ENCODE data around the gene TBC1D22A. TPM values are rescaled to one million over a fixed set of nuclear protein-coding genes. Genes with fewer than 3 reads are reported as not detected.

TBC1D22A gene
- total RNA-seq, 1 donor from 2014 or later, result 23.2 TPM

DNA sequence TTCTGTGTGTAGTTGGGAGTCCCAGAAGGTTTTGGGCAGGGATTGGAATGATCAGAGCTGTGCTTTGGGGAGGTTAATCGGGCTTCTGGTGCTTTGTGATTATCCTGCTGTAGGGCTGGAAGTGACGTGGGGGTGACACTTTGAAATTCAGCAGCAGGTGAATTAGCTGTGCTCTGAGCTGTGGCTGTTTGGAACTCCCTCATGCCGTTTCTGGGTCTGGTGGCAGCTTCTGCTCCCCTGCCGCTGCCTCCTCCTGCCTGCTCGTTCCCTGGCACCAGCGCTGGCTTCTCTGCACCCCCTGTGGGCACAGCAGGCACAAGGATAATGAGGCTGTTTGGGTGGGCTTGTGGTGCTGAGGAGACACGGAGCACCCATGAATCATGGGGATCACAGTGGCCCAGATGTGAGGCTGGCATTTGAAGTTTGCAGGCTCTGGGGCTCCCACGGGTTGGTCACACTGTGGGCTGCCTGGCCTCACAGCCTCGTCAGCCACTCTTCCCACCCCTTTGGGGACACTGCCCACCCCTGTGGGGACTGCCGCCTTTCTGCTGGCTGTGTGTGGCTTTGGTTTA, 49.7 kb downstream of the TBC1D22A start:
- DNase-seq (ENCODE audit: low spot score, unreplicated experiment), result no peak
- H3K4me3 Mint-ChIP-seq (ENCODE audit: low read depth), result no peak overlapping the region
- no peak overlapping the region for H3K27ac Mint-ChIP-seq
- H3K4me1 Mint-ChIP-seq (ENCODE audit: low read depth), result peaks cover 26% of the 10 kb centered on the region
- no peaks in the 10 kb centered on the region for H3K9me3 Mint-ChIP-seq (ENCODE audit: low read depth)
- H3K27me3 Mint-ChIP-seq, result no peaks in the 10 kb centered on the region
- TF ChIP-seq, protein P1, sequence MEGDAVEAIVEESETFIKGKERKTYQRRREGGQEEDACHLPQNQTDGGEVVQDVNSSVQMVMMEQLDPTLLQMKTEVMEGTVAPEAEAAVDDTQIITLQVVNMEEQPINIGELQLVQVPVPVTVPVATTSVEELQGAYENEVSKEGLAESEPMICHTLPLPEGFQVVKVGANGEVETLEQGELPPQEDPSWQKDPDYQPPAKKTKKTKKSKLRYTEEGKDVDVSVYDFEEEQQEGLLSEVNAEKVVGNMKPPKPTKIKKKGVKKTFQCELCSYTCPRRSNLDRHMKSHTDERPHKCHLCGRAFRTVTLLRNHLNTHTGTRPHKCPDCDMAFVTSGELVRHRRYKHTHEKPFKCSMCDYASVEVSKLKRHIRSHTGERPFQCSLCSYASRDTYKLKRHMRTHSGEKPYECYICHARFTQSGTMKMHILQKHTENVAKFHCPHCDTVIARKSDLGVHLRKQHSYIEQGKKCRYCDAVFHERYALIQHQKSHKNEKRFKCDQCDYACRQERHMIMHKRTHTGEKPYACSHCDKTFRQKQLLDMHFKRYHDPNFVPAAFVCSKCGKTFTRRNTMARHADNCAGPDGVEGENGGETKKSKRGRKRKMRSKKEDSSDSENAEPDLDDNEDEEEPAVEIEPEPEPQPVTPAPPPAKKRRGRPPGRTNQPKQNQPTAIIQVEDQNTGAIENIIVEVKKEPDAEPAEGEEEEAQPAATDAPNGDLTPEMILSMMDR (IDR thresholded peaks at IDR 0.05; ENCODE audit: unreplicated experiment), result no peak
- H3K36me3 Mint-ChIP-seq (ENCODE audit: insufficient read depth), result peaks cover 15% of the 10 kb centered on the region

DNA sequence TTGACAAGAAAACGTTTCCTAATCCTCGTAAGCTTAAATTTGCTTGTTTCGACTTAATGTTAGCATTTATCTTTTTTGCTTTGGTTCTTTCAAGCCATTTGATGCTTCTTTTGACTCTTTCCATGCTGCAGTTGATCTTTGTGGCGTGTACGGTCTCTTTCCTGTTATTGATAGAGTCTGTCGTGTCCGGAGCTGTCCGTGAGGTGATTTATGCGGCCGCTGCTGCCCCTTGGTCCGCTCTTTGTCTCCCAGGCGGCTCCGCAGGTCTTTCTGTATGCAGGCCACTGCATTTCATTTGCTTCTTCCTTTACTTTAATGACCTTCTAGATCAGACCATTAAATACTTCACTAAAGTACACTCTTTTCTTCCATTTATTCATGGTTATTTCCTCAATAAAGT, 50.3 kb downstream of the TBC1D22A start:
- TF ChIP-seq, protein P1 (IDR thresholded peaks at IDR 0.05; ENCODE audit: unreplicated experiment), result no peak
- DNase-seq (ENCODE audit: low spot score, unreplicated experiment), result no peak
- Mint-ChIP-seq H3K4me1 (ENCODE audit: low read depth) (peaks cover 26% of the 10 kb centered on the region), H3K36me3 (ENCODE audit: insufficient read depth) (peaks cover 19% of the 10 kb centered on the region), H3K4me3 (ENCODE audit: low read depth) (no peak overlapping the region), H3K9me3 (ENCODE audit: low read depth) (peaks cover 2% of the 10 kb centered on the region), H3K27ac (no peak overlapping the region), H3K27me3 (no peaks in the 10 kb centered on the region)

DNA sequence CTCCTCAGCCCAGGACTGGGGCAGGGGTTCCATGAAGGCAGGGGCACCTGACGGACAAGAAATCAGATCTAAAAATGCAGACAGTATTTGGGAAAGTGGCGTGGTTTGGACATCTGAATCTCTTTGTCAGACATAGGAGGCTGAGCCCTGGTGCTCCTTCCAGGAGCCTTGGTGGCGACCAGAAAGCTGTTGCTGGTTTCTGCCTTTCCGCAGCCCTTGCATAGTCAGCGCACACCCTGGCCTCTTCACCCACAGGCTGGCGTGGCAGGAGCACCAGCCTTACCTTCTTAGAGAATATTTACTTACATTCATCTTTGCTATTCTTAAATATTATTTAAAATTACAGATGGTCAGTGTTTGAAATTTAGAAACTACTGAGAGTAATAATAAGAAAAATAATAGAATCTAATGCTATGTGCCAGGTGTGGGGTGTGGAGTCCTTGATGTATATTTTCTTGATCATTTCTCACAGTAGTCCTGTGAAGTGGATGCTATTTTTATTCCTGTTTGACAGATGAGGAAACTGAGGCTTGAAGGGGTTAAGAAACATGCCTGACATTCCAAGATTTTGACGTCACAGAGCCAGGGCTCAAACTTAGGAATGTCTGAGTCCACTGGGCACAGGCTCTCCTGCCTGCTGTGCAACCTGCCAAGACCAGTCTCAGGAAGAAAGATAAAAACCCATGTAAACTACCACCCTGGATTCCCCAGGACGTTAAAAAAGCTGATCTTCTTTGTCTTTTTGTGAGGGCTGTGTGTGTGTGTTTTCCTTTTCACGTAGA, 51.6 kb downstream of the TBC1D22A start:
- Mint-ChIP-seq H3K9me3 (ENCODE audit: low read depth) (peaks cover 2% of the 10 kb centered on the region), H3K36me3 (ENCODE audit: insufficient read depth) (peaks cover 21% of the 10 kb centered on the region), H3K4me1 (ENCODE audit: low read depth) (peaks cover 26% of the 10 kb centered on the region), H3K27me3 (no peaks in the 10 kb centered on the region), H3K27ac (no peak overlapping the region), H3K4me3 (ENCODE audit: low read depth) (no peak overlapping the region)
- TF ChIP-seq, protein P1 (IDR thresholded peaks at IDR 0.05; ENCODE audit: unreplicated experiment), result no peak
- no peak for DNase-seq (ENCODE audit: low spot score, unreplicated experiment)

DNA sequence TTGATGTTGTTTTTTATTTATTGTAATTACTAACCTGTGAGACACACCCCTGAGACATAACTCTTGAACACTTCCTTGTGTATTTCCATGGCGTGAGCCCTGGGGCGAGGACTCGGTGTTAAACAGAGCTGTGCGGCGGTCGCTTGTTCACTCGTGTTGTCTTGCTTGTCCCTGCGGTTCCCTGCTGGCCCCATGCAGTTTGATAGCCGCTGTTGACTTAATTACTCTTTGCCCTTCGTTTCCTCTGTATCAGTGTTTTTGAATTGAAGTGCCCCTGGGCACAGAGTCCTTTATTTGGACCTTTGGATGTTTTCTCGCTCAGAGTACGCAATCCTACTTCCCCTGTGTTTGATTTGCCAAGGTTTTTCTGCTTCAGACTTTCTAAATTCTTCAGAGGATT, 52.7 kb downstream of the TBC1D22A start:
- peaks cover 26% of the 10 kb centered on the region for H3K4me1 Mint-ChIP-seq (ENCODE audit: low read depth)
- TF ChIP-seq, protein P1 (IDR thresholded peaks at IDR 0.05; ENCODE audit: unreplicated experiment), result no peak
- no peak for DNase-seq (ENCODE audit: low spot score, unreplicated experiment)
- peaks cover 22% of the 10 kb centered on the region for H3K36me3 Mint-ChIP-seq (ENCODE audit: insufficient read depth)
- H3K9me3 Mint-ChIP-seq (ENCODE audit: low read depth), result peaks cover 4% of the 10 kb centered on the region
- no peak overlapping the region for H3K4me3 Mint-ChIP-seq (ENCODE audit: low read depth)
- H3K27ac Mint-ChIP-seq, result peak overlapping the region; percentile 26
- H3K27me3 Mint-ChIP-seq, result no peaks in the 10 kb centered on the region

DNA sequence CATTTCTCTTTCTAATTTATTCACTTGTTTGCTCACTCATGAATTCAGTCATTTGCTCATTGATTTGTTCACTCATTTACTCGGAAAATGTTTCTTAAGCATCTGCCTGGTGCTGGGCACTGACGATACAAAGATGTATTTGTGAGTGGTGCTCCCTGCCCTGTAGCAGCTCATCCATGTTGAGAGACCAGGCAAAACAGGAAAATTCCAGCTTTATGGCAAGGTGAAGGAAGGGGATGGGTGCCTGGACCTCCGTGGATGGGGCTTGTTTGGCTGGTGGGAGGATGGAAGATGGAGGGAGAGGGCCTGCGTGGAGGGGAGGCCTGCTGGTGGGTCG, 53.1 kb downstream of the TBC1D22A start:
- peaks cover 7% of the 10 kb centered on the region for H3K9me3 Mint-ChIP-seq (ENCODE audit: low read depth)
- peaks cover 26% of the 10 kb centered on the region for H3K4me1 Mint-ChIP-seq (ENCODE audit: low read depth)
- no peak for DNase-seq (ENCODE audit: low spot score, unreplicated experiment)
- H3K27me3 Mint-ChIP-seq, result no peaks in the 10 kb centered on the region
- H3K4me3 Mint-ChIP-seq (ENCODE audit: low read depth), result no peak overlapping the region
- TF ChIP-seq, protein P1 (IDR thresholded peaks at IDR 0.05; ENCODE audit: unreplicated experiment), result no peak
- peak overlapping the region; percentile 7 for H3K27ac Mint-ChIP-seq
- H3K36me3 Mint-ChIP-seq (ENCODE audit: insufficient read depth), result peaks cover 26% of the 10 kb centered on the region

Measured in progenitor cell of endocrine pancreas (in vitro differentiated cells).